ENCODE data around the gene OPA3. TPM values are rescaled to one million over a fixed set of nuclear protein-coding genes. Genes with fewer than 3 reads are reported as not detected.
A peak's percentile ranks its signal among the peaks of the same experiment; 100 is the strongest.

Gene OPA3
- polyA plus RNA-seq, 1 donor (not counting 4 experiments of a cell fraction or from before 2014, with no cell fraction given), result 11.9 TPM

DNA sequence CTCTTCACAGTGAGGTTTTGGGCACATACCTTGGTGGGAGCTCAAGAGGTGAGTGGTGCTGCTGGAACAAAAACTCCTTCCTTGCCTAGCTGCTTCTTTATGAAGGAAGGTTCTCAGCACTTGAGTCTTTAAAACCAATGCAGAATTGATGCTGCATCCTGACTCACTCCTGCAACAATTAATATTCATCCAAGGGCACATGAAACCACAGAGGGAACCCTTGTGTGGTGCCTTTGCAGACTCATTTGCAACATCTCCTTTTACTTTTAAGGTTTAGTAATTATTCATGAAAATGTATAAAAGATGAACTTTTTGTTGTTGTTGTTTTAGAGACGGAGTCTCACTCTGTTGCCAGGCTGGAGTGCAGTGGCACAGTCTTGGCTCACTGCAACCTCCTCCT lies 30.1 kb downstream of the OPA3 start:
- Histone ChIP-seq H3K36me3 (ENCODE audit: control insufficient read depth in 2 of 2, extremely low read depth in 1 of 2, insufficient read depth in 2 of 2, low read length in 2 of 2) (peaks cover 2 to 4% of the 10 kb centered on the region in 2 experiments), H3K4me1 (ENCODE audit: control insufficient read depth, extremely low read depth, insufficient read depth, low read length) (peaks cover 22% of the 10 kb centered on the region), H3K4me2 (ENCODE audit: control insufficient read depth, extremely low read depth, insufficient read depth, low read depth, low read length) (no peak overlapping the region), H3K9me3 (ENCODE audit: control insufficient read depth, low read depth, low read length) (no peaks in the 10 kb centered on the region), H3K79me2 (ENCODE audit: control insufficient read depth, insufficient read depth, low read length) (no peaks in the 10 kb centered on the region), H3K9me1 (ENCODE audit: control insufficient read depth, extremely low read depth, insufficient read depth, low read length) (peaks cover 8% of the 10 kb centered on the region), H3K27ac (ENCODE audit: control insufficient read depth, insufficient read depth, low read length) (no peak overlapping the region), H3K27me3 (ENCODE audit: control insufficient read depth, extremely low read depth, insufficient read depth, low read length) (no peaks in the 10 kb centered on the region), H3K9ac (ENCODE audit: control insufficient read depth, extremely low read depth, insufficient read depth, low read length) (no peak overlapping the region), H2AFZ (ENCODE audit: control insufficient read depth, low read length) (no peak overlapping the region), H4K20me1 (ENCODE audit: control insufficient read depth, extremely low read depth, insufficient read depth, low read length) (no peaks in the 10 kb centered on the region), H3K4me3 (ENCODE audit: control insufficient read depth in 2 of 3, extremely low read depth in 1 of 3, insufficient read depth in 2 of 3, low read depth in 1 of 3, low read length in 3 of 3) (no peak overlapping the region)
- dilution Hi-C loops (cut with MboI; ENCODE audit: extremely low pct_ligation_motif_present, low sequenced_read_pairs), result no loop called here
- TF ChIP-seq CTCF (optimal IDR thresholded peaks at IDR 0.05 in 1 of 3, IDR thresholded peaks at IDR 0.05 in 1 of 3, conservative IDR thresholded peaks at IDR 0.05 in 1 of 3; ENCODE audit: extremely low read depth in 1 of 3, insufficient read depth in 2 of 3, low read length in 3 of 3) (no peak), EZH2 (IDR thresholded peaks at IDR 0.05; ENCODE audit: low read length) (no peak)
- no peak for DNase-seq (ENCODE audit: low read depth, low spot score)
- no peak for FAIRE-seq

- no peaks in the 10 kb centered on the region for H3K9me3 ChIP-seq (ENCODE audit: control insufficient read depth, low read depth, low read length)
- H3K9me1 ChIP-seq (ENCODE audit: control insufficient read depth, extremely low read depth, insufficient read depth, low read length), result peaks cover 8% of the 10 kb centered on the region
- no peak overlapping the region for H2AFZ ChIP-seq (ENCODE audit: control insufficient read depth, low read length)
- no peaks in the 10 kb centered on the region for H3K27me3 ChIP-seq (ENCODE audit: control insufficient read depth, extremely low read depth, insufficient read depth, low read length)
- peak overlapping the region; percentile 22 for H3K4me2 ChIP-seq (ENCODE audit: control insufficient read depth, extremely low read depth, insufficient read depth, low read depth, low read length)
- no peaks in the 10 kb centered on the region for H4K20me1 ChIP-seq (ENCODE audit: control insufficient read depth, extremely low read depth, insufficient read depth, low read length)
- H3K36me3 ChIP-seq (ENCODE audit: control insufficient read depth in 2 of 2, extremely low read depth in 1 of 2, insufficient read depth in 2 of 2, low read length in 2 of 2), result peaks cover 2 to 4% of the 10 kb centered on the region in 2 experiments
- DNase-seq (ENCODE audit: low read depth, low spot score) (no peak), FAIRE-seq (no peak)
- H3K4me3 ChIP-seq (ENCODE audit: control insufficient read depth in 2 of 3, extremely low read depth in 1 of 3, insufficient read depth in 2 of 3, low read depth in 1 of 3, low read length in 3 of 3), result no peak overlapping the region
- H3K4me1 ChIP-seq (ENCODE audit: control insufficient read depth, extremely low read depth, insufficient read depth, low read length), result peaks cover 25% of the 10 kb centered on the region
- no peak for TF ChIP-seq EZH2 (IDR thresholded peaks at IDR 0.05; ENCODE audit: low read length)
- TF ChIP-seq CTCF (optimal IDR thresholded peaks at IDR 0.05 in 1 of 3, IDR thresholded peaks at IDR 0.05 in 1 of 3, conservative IDR thresholded peaks at IDR 0.05 in 1 of 3; ENCODE audit: extremely low read depth in 1 of 3, insufficient read depth in 2 of 3, low read length in 3 of 3), result peak; percentile 37 to 70 (median 43)
- H3K27ac ChIP-seq (ENCODE audit: control insufficient read depth, insufficient read depth, low read length), result no peak overlapping the region
- no peak overlapping the region for H3K9ac ChIP-seq (ENCODE audit: control insufficient read depth, extremely low read depth, insufficient read depth, low read length)
- no peaks in the 10 kb centered on the region for H3K79me2 ChIP-seq (ENCODE audit: control insufficient read depth, insufficient read depth, low read length)
- dilution Hi-C loops (cut with MboI; ENCODE audit: extremely low pct_ligation_motif_present, low sequenced_read_pairs), result no loop called here
Observed at GRCh38 chr19:45553464-45553863, 31.1 kb downstream of the OPA3 start.

Measured in keratinocyte (primary cell).